Adrenal gland (tissue), 5 donors: Measurements from ENCODE around the gene GPR135.

Experiments
- POLR2A ChIP-seq, 2 donors: fragments of 450-650 bp; IDR thresholded peaks; one replicate each; pipeline ENCODE4 v1.6.1; 2017; ENCODE audit warnings: antibody characterized with exemption in 2 of 2, mild to moderate bottlenecking in 2 of 2, moderate library complexity in 1 of 2
- TF ChIP-seq, protein P1 (sequence below), 6 experiments: fragments of 450-650 bp in 4 of 6; fragments of 200-600 bp in 2 of 6; sonication (generic) in 1 of 6; IDR thresholded peaks; 1 replicate in 5 of 6; 2 replicates in 1 of 6; pipeline versions ENCODE4 v1.5.1 to v1.8.0; 2016 to 2021; ENCODE audit warnings: antibody characterized with exemption in 6 of 6, mild to moderate bottlenecking in 2 of 6, moderate library complexity in 1 of 6
- donor health status: DM: no; HTN: no; CAD: no.

DNA sequence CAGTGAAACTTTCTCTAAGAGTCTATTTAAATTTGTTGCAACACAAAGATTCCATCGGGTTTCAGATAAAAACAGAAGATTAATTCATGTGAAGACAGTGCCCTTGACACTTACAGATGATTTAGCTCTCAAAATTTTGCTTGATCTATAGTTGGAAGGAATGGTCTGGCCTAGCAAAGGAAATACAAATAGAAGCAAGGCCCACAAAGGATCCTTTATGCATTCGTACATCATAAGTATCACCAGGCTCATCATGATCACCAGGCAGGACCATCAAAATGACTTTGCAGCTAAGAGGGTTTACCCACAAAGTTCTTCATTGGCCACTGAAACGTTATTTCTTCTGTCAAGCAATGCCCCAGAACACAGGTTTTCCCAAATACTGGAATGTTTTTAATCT lies 43.9 kb upstream of the GPR135 start:
- TF ChIP-seq POLR2A (IDR thresholded peaks at IDR 0.05): no peak
- TF ChIP-seq, protein P1, sequence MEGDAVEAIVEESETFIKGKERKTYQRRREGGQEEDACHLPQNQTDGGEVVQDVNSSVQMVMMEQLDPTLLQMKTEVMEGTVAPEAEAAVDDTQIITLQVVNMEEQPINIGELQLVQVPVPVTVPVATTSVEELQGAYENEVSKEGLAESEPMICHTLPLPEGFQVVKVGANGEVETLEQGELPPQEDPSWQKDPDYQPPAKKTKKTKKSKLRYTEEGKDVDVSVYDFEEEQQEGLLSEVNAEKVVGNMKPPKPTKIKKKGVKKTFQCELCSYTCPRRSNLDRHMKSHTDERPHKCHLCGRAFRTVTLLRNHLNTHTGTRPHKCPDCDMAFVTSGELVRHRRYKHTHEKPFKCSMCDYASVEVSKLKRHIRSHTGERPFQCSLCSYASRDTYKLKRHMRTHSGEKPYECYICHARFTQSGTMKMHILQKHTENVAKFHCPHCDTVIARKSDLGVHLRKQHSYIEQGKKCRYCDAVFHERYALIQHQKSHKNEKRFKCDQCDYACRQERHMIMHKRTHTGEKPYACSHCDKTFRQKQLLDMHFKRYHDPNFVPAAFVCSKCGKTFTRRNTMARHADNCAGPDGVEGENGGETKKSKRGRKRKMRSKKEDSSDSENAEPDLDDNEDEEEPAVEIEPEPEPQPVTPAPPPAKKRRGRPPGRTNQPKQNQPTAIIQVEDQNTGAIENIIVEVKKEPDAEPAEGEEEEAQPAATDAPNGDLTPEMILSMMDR (IDR thresholded peaks at IDR 0.05): no peak
